Embryonic facial prominence (tissue), 1 donor: ENCODE data around the gene ST8SIA1.

Experiments
- DNase-seq: peaks from one replicate; pipeline ENCODE4 v3.0.0-alpha.2; 2016; ENCODE audit errors: extremely low spot score

The ST8SIA1 gene

GRCh38 chr12:22329621-22330020 is 4.9 kb downstream of the ST8SIA1 start:
- no peak for DNase-seq

- no peak for DNase-seq
Observed at GRCh38 chr12:22325218-22325617, 9.3 kb downstream of the ST8SIA1 start.

- DNase-seq = no peak
Observed at GRCh38 chr12:22322091-22322490, 12.4 kb downstream of the ST8SIA1 start.

DNA sequence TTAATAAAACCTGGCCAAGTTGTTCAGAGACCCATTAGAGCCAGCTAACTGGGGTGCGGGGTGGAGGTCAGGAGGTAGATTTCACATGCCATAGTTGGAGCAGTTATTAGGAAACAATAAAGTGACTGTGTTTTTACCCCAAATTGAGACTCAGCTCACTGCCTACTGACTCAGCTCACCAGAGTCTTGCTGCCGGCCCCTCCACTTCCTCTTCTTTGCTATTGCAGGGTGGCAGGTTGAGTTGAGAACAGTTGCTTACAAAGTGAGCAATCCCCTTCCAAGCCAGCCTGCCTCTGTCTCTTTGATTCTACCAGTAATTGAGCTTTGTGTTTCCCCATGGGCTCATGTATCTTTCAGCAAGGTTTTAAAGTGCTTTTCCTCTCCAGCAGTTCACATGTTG is 12.9 kb downstream of the ST8SIA1 start:
- DNase-seq = no peak

GRCh38 chr12:22321018-22321605 is 13.4 kb downstream of the ST8SIA1 start:
- DNase-seq = no peak

- DNase-seq = no peak
Observed at GRCh38 chr12:22318108-22318737, 16.3 kb downstream of the ST8SIA1 start.

- DNase-seq = no peak
Observed at GRCh38 chr12:22313963-22314330, 20.6 kb downstream of the ST8SIA1 start.

DNA sequence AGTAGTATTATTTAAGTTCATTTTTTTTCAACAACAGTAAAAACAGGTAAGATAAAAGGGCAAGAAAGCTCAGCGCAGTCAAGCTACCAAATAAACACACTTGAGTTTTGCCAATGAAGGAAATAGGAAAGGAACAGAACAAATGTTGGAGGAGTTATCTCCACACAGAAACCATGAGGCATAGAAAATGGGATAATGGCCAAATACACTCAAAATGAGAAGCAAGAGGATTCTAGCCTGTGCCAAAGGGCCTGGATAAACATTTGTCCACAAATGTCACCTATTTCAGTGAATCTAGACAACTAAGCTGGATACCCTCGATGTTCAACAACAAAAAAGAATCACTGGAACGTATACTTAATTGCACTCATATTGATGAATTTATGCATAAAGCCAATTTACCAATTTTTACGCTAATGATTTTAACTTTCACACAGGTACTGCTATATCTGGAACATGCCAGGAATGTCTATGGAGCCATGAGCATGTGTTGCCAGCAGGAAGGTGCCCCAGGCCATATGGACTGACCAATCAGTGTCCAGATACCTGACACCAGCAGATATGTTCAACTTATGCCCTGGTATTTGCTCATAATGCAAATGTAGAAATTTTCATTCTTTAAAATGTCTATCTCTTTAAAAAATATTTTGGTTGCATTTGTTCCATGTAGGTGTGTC is 21.1 kb downstream of the ST8SIA1 start:
- no peak for DNase-seq

DNA sequence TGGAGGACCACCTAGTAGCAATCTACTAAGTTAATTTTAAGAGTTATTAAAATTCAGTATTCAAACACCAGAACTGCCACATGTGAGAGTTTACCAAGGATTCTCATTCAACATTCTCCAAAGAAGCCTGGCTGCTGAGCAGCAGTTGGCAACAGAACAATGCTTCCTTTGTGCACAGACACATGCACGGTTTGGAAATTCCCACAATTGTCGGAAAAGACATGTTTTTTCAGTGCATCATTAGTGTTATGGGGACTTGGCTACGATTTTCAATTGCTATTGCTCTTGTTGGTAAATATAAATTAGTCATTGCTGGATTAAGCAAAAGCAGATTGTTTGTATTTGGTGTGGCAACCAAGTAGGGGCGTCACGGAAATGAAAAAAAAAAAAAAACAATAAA is 22.2 kb downstream of the ST8SIA1 start:
- no peak for DNase-seq

GRCh38 chr12:22310709-22311108 is 23.8 kb downstream of the ST8SIA1 start:
- no peak for DNase-seq

DNA sequence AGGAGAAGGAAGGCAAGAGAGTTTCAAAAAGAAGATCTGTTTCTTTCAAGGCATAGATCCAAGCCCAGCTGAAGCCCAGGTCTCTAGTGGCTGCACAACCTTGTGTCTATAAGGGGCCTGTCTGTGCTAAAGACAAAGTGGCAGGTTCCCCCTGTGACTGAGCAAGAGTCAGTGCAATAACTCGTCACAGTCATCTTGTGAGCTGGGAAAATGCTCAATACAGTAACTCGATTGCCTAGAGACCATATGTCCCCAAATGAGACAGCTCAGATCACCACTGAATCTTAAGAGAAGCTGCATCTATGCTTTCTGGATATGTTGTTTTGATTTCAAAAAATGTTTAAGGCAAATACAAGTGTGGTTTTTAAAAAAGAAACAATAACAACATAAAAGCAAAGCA is 24.2 kb downstream of the ST8SIA1 start:
- no peak for DNase-seq

DNA sequence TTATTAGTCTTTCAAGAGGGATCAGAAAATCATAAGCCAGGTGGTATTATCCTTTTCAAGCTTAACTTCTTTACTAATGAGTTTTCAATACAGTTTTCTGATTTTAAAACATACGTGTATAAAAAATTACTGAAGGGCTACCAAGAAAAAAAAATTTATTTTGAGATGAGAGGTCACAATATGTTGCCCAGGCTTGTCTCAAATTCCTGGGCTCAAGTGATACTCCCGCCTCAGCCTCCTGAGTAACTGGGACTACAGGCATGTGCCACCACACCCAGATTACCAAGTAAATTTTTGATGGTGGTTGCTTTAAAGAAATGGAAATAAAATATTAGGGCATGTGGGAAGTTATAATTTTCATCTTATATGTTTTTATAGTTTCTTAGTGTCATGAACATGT is 26.7 kb downstream of the ST8SIA1 start:
- no peak for DNase-seq

DNA sequence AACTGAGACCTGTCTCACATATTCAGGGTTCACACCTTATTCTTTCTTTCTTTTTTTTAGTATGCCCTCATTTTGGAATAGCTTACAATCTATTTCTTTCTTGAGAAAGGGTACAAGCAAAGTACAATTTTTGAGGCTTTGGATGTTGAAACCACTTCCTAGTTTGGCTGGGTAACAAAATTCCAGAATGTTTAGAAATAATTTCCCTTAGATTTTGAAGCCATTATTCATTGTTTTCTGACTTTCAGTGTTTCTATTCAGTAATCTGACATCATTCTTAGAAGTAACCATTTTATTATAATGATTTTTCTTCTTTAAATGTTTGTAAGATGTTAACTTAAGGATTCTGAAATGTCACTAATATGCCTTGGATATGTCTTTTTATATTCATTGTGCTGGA is 28.2 kb downstream of the ST8SIA1 start:
- DNase-seq = no peak

DNA sequence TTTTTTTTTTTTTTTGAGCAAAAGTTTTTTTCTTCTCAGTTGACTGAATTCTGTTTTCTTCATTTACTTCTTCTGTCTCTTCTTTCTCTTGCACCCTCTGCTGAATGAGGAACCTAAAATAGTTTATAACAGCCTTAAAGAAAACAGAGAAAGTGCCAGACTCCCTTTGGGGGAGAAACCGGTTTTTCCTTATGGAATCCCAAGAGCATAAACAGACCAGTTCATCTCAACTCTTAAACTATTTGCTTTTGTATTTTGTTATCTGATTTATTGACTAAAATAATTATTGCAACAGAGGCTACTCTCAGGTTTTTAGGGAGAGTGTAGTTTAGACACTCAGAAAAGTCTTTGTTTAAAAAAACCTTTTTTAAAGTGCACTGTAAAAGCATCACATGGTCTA is 30.2 kb downstream of the ST8SIA1 start:
- no peak for DNase-seq

DNA sequence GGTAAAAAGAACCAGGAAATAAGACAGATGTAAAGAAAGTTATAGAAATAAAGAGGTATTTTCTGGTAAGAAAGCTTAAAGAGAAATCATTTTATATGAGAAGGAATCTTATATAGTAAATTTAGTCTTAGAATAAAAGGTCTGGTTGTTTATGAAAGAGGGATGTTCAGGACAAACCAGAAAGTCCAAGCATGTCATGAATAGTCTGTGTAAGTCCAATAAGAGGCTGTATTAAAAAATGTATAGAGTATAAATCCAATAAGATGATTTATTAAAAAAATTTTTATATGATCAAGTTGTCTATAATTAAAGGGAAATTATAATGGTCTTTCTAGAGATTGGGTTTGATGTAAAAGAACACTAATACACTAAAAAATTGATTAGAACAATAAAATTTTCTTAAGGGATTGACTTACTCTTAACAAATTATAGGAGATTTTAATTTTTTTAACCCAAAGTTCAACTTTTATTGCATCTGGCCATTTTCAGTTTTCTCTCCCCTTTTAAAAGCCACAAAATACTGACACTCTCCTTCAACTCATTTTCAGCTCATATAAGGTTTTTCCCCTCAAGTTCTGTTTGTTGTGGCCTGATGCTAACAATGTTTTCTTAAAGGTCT is 35.1 kb downstream of the ST8SIA1 start:
- no peak for DNase-seq

DNA sequence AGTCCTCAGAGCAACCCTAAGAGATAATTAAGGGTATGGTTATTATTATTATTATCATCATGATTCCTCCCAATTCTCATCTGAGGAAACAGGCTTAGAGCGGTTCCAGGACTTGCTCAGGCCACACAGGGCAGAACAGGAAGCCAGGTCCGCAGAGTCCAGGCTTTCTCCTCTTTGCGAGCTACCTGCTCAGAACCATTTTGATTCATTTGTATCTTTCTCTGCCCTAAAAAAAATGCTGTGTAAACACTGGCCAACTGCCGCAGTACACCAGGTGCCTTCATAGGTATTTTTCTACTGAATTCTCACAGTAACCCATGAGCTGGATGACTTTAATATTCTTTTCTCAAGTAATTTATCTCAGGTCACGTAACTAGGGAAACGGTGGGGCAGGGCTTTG is 45.3 kb downstream of the ST8SIA1 start:
- DNase-seq = no peak

DNA sequence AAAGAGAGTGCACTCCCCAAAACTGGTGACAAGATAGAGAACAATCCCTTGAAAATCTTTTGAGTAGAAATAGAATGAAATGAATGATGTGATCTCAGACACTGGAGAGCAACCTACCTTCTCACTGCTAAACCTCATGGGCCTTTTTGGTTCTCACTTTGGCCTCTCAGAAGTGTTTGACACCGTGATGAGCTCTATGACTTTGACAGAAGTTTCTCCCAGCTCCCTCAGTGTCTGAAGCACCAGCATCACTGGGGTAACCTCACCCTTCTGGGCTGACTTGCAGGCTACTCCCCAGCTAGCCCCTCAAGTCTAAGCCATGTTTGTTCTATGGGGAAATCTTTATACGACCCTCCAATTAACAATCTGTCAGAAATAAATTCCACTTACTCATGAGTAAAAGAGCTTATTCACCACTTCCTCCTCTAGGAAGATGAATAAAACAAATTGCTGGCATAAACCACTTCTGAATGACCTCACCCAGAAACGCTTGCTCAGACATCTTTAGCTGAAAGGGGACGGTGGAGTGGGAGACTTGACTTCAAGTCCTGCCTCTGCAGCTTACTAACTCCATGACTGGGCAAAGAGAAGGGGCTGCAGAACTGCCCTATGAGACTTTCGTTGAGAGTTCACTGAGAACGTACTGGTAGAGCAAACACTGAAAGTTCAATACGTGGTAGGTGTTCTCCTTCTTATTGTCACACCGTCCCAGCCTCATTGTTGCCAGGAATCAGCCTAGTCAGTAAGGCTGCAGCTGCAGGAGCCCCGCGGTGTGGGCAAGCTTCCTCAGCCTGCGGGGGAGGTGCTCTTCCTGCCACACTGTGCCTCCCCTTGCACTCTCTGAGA is 46.5 kb downstream of the ST8SIA1 start:
- DNase-seq = no peak

DNA sequence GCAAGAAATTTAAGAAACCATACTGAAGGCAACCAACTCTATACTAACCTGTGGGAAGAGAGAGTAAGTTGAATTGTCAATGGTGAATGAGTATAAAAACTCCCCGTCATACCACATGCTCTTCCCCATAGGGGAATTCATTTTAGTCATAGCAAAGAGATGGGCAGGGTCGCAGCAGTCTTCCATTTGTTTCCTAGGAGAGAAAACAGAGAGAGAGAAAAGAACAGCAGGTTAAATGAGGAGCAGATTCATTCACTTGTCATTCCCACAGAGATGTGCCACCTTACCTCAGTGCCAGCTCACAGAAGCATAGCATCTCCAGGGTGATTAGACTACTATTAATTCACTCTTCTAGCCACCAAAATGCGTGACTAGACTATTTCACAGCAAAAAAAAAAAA is 47.4 kb downstream of the ST8SIA1 start:
- no peak for DNase-seq

- DNase-seq = no peak
Observed at GRCh38 chr12:22286569-22286968, 47.9 kb downstream of the ST8SIA1 start.

GRCh38 chr12:22285846-22286245 is 48.7 kb downstream of the ST8SIA1 start:
- no peak for DNase-seq

DNA sequence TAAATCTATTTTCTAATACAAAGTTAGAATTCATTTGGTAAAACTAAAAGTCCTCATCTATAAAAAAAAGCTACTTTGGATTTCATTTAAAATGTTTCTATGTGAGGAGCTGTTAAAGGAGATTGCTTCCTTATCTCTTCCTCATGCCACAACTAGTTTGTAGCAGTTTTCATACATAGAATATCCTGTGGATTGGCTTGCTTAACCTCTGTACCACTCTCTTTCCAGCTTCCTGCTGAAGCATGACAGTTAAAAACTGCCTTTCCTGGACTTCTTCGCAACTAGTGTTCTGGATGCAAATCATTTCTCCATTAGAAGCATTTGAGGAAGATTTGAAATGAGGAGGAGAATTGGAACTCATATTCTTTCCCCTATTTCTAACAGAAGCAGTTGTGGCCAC is 49.6 kb downstream of the ST8SIA1 start:
- no peak for DNase-seq

GRCh38 chr12:22283508-22283907 is 51.0 kb downstream of the ST8SIA1 start:
- DNase-seq = no peak
